H9 (cell line): ENCODE data around the gene PCMT1. TPM values are rescaled to one million over a fixed set of nuclear protein-coding genes. Genes with fewer than 3 reads are reported as not detected.
"Not testable (repeated sequence)": the region's sequence is repeated elsewhere in the genome, so short reads cannot be mapped to it uniquely, and the experiment has no call there.

Experiments used
- DNase-seq: peaks from one replicate; pipeline ENCODE4 v3.0.0-alpha.2; 2017
- H2AFZ ChIP-seq: one replicate; pipeline ENCODE4 v1.6.1; 2013; ENCODE audit warnings: mild to moderate bottlenecking, low read length, control low read depth, moderate library complexity
- H2AK5ac ChIP-seq: 2 replicates; pipeline ENCODE4 v1.6.1; 2013; ENCODE audit warnings: low read length, control low read depth, mixed read lengths; ENCODE audit not compliant: insufficient read length
- H2BK120ac ChIP-seq: one replicate; pipeline ENCODE4 v1.6.1; 2013; ENCODE audit warnings: low read depth, mild to moderate bottlenecking, low read length, control low read depth, inconsistent platforms; ENCODE audit not compliant: poor library complexity, severe bottlenecking
- H2BK12ac ChIP-seq: 2 replicates; pipeline ENCODE4 v1.6.1; 2013; ENCODE audit warnings: low read length, control low read depth, mixed read lengths, low read depth; ENCODE audit not compliant: insufficient read length
- H2BK15ac ChIP-seq: 2 replicates; pipeline ENCODE4 v1.6.1; 2013; ENCODE audit warnings: low read depth, low read length, control low read depth
- H2BK20ac ChIP-seq: one replicate; pipeline ENCODE4 v1.6.1; 2013; ENCODE audit warnings: low read depth, mild to moderate bottlenecking, low read length, control low read depth, inconsistent platforms; ENCODE audit not compliant: poor library complexity, severe bottlenecking
- H2BK5ac ChIP-seq: 2 replicates; pipeline ENCODE4 v1.6.1; 2013; ENCODE audit warnings: low read length, control low read depth, mixed read lengths; ENCODE audit not compliant: insufficient read length
- H3K14ac ChIP-seq: 2 replicates; pipeline ENCODE4 v1.6.1; 2013; ENCODE audit warnings: low read length, control low read depth; ENCODE audit not compliant: insufficient read depth
- H3K18ac ChIP-seq: 2 replicates; pipeline ENCODE4 v1.6.1; 2013; ENCODE audit warnings: low read depth, mild to moderate bottlenecking, mixed read lengths, low read length, control low read depth; ENCODE audit not compliant: insufficient read length
- H3K23ac ChIP-seq: 2 replicates; pipeline ENCODE4 v1.6.1; 2013; ENCODE audit warnings: low read length, control low read depth, mixed read lengths, low read depth; ENCODE audit not compliant: insufficient read length
- H3K23me2 ChIP-seq: 2 replicates; pipeline ENCODE4 v1.6.1; 2013; ENCODE audit warnings: low read depth, mild to moderate bottlenecking, mixed read lengths, low read length, control low read depth; ENCODE audit not compliant: insufficient read length, poor library complexity, severe bottlenecking
- H3K27ac ChIP-seq: 2 replicates; pipeline ENCODE4 v1.5.1; 2013; ENCODE audit warnings: low read length, control low read depth, mixed read lengths, low read depth; ENCODE audit not compliant: insufficient read length
- H3K27me3 ChIP-seq: 2 replicates; pipeline ENCODE4 v1.6.1; 2013; ENCODE audit warnings: low read length, control low read depth, inconsistent platforms; ENCODE audit not compliant: insufficient read depth
- H3K4ac ChIP-seq: 2 replicates; pipeline ENCODE4 v1.6.1; 2013; ENCODE audit warnings: low read depth, mild to moderate bottlenecking, control low read depth, inconsistent platforms, low read length, moderate library complexity
- H3K4me1 ChIP-seq: 2 replicates; pipeline ENCODE4 v1.6.1; 2013; ENCODE audit warnings: low read length, control low read depth, inconsistent platforms; ENCODE audit not compliant: insufficient read depth
- H3K4me2 ChIP-seq: 2 replicates; pipeline ENCODE4 v1.6.1; 2013; ENCODE audit warnings: low read length, control low read depth, mixed read lengths; ENCODE audit not compliant: insufficient read length, insufficient read depth
- H3K56ac ChIP-seq: 2 replicates; pipeline ENCODE4 v1.6.1; 2013; ENCODE audit warnings: low read depth, mild to moderate bottlenecking, mixed read lengths, low read length, control low read depth; ENCODE audit not compliant: insufficient read length
- H3K79me1 ChIP-seq: 2 replicates; pipeline ENCODE4 v1.6.1; 2013; ENCODE audit warnings: low read depth, mild to moderate bottlenecking, moderate library complexity, low read length, control low read depth, inconsistent platforms; ENCODE audit not compliant: insufficient read depth, poor library complexity, severe bottlenecking
- H3K79me2 ChIP-seq: 2 replicates; pipeline ENCODE4 v1.6.1; 2013; ENCODE audit warnings: low read length, control low read depth, inconsistent platforms; ENCODE audit not compliant: insufficient read depth
- H3K9ac ChIP-seq: 2 replicates; pipeline ENCODE4 v1.6.1; 2013; ENCODE audit warnings: low read length, control low read depth, mixed read lengths; ENCODE audit not compliant: insufficient read length; ENCODE audit errors: extremely low read depth
- H3K9me3 ChIP-seq: one replicate; pipeline ENCODE4 v1.6.1; 2013; ENCODE audit warnings: low read depth, low read length, inconsistent platforms; ENCODE audit not compliant: control insufficient read depth
- H3T11ph ChIP-seq: one replicate; pipeline ENCODE4 v1.6.1; 2013; ENCODE audit warnings: mild to moderate bottlenecking, low read length, control low read depth, inconsistent platforms
- H4K20me1 ChIP-seq: one replicate; pipeline ENCODE4 v1.6.1; 2013; ENCODE audit not compliant: control insufficient read depth, insufficient read length, insufficient read depth
- H4K5ac ChIP-seq: 2 replicates; pipeline ENCODE4 v1.6.1; 2013; ENCODE audit warnings: low read depth, mild to moderate bottlenecking, mixed read lengths, low read length, control low read depth; ENCODE audit not compliant: insufficient read length
- H4K8ac ChIP-seq: replicated peaks from 2 replicates; pipeline ENCODE4 v1.6.1; 2013; ENCODE audit warnings: low read length, control low read depth, mixed read lengths, low read depth; ENCODE audit not compliant: insufficient read length
- H4K91ac ChIP-seq: 2 replicates; pipeline ENCODE4 v1.6.1; 2013; ENCODE audit warnings: low read depth, mild to moderate bottlenecking, moderate library complexity, mixed read lengths, low read length, control low read depth; ENCODE audit not compliant: insufficient read length
- H3K27ac Mint-ChIP-seq, 3 experiments: 2 replicates in 2 of 3; 3 replicates in 1 of 3; pipeline ENCODE4 v1.8.0; 2020 to 2021; ENCODE audit warnings: mixed read lengths in 3 of 3, mild to moderate bottlenecking in 1 of 3, moderate library complexity in 1 of 3
- H3K27me3 Mint-ChIP-seq: 2 replicates; pipeline ENCODE4 v1.8.0; 2021; ENCODE audit warnings: low read depth, mild to moderate bottlenecking, moderate library complexity, mixed read lengths
- H3K36me3 Mint-ChIP-seq, 3 experiments: 2 replicates in 2 of 3; 3 replicates in 1 of 3; pipeline ENCODE4 v1.8.0; 2020 to 2021; ENCODE audit warnings: low read depth in 3 of 3, mixed read lengths in 3 of 3; ENCODE audit not compliant: insufficient read depth in 1 of 3
- H3K4me1 Mint-ChIP-seq, 2 experiments: 2 replicates each; pipeline ENCODE4 v1.8.0; 2020; ENCODE audit warnings: mixed read lengths in 2 of 2
- H3K4me3 Mint-ChIP-seq, 2 experiments: 2 replicates in 1 of 2; 3 replicates in 1 of 2; pipeline ENCODE4 v1.8.0; 2020 to 2021; ENCODE audit warnings: mild to moderate bottlenecking in 2 of 2, mixed read lengths in 2 of 2, moderate library complexity in 1 of 2
- H3K9me3 Mint-ChIP-seq, 2 experiments: 2 replicates in 1 of 2; 3 replicates in 1 of 2; pipeline ENCODE4 v1.8.0; 2020; ENCODE audit warnings: mild to moderate bottlenecking in 2 of 2, mixed read lengths in 2 of 2, moderate library complexity in 1 of 2
- WGBS: extraction: QIAGEN DNeasy Blood & Tissue Kit; methylation state at CpG from one replicate; pipeline ENCODE4 v1.1.7; 2013; ENCODE audit warnings: missing lambda C conversion rate, low lambda C conversion rate, mixed read lengths; ENCODE audit not compliant: insufficient read length; ENCODE audit errors: extremely low coverage; 5-methylcytosine and 5-hydroxymethylcytosine counted together
- total RNA-seq: library from RNA; stranded (reverse); gene quantifications from 2 replicates; pipeline ENCODE4 v1.2.1, GENCODE V29; 2021
- TF ChIP-seq, protein P1 (sequence below): fragments of 200-600 bp; sonication (generic); conservative IDR thresholded peaks from 3 replicates; pipeline ENCODE4 v1.8.0; 2021; ENCODE audit warnings: antibody characterized with exemption, mild to moderate bottlenecking

The PCMT1 gene
- total RNA-seq, 1 experiment from 2014 or later, result 98.3 TPM

DNA sequence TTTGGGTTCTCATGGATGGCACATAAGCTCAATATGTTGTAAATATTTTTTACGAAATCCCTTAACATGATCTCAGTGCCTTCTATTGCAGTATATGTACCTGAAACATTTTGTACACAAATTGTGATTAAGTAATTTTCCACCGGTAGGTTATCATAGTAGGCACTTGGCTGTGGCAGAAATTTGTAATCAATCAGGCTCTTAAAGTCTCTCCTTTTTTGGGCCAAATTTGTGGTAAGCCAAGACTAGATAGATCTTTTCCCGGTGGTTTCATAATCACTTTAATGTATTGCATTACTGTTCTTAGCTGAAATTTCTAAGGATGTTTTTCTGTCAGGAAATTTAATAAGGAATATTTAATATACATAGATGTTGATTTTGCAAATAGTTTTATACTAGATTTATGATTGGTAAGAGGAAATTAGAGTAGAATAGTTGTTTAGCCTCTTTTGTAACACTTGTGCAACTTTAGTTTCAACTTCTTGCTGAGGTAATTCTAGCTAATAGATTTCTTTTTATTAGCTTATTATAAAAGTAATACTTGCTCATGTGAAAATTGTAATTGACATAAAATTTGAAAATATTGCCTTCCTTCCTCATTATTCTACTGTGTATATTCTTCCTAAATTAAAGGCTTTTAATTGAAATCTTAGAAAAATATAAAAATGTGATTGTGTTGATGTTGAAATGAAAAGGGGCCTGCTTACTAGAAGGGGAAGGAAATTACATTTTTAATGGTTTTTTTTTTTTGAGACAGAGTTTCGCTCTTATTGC lies 3.2 kb downstream of the PCMT1 start:
- no peak overlapping the region for H3K4me3 Mint-ChIP-seq

DNA sequence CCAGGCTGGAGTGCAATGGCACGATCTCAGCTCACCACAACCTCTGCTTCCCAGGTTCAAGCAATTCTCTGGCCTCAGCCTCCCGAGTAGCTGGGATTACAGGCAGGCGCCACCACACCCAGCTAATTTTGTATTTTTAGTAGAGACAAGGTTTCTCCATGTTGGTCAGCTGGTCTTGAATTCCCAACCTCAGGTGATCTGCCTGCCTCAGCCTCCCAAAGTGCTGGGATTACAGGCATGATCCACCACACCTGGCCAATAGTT lies 3.8 kb downstream of the PCMT1 start:
- H4K91ac ChIP-seq, H4K20me1 ChIP-seq, H3K9me3 Mint-ChIP-seq, H2BK5ac ChIP-seq, H3K18ac ChIP-seq, H3K56ac ChIP-seq, H4K5ac ChIP-seq, H2AK5ac ChIP-seq, H3K4ac ChIP-seq, H2BK20ac ChIP-seq, H2BK15ac ChIP-seq, H4K8ac ChIP-seq, H3K4me3 Mint-ChIP-seq, H3K79me1 ChIP-seq, H3K23me2 ChIP-seq, H3K36me3 Mint-ChIP-seq, H3K14ac ChIP-seq, H3K4me2 ChIP-seq, H3K4me1 Mint-ChIP-seq, H3K27me3 Mint-ChIP-seq, H3K27ac Mint-ChIP-seq, DNase-seq, H2BK12ac ChIP-seq, H3K9me3 ChIP-seq, H3K4me1 ChIP-seq, H3K27ac ChIP-seq, H2BK120ac ChIP-seq, H3K9ac ChIP-seq, H3K23ac ChIP-seq, H3T11ph ChIP-seq, H3K27me3 ChIP-seq, H2AFZ ChIP-seq: not testable (repeated sequence)
- H3K79me2 ChIP-seq, result peaks cover 28% of the 10 kb centered on the region; the same call in 1 of the 2 replicates
- no CpG with 5 or more reads among the region's 3 CpGs for WGBS

More for the DNA sequence above, 3.2 kb downstream of the PCMT1 start:
- peaks cover 6 to 7% of the 10 kb centered on the region in 2 experiments for H3K4me1 Mint-ChIP-seq
- H3K4me1 ChIP-seq, result no peaks in the 10 kb centered on the region; the same call in 1 of the 2 replicates
- H3K27me3 ChIP-seq, result no peaks in the 10 kb centered on the region
- H2BK5ac ChIP-seq, result no peak overlapping the region
- H2AFZ ChIP-seq, result no peak overlapping the region
- H3K23ac ChIP-seq, result no peak overlapping the region
- no peak overlapping the region for H4K5ac ChIP-seq
- no peak overlapping the region for H3K4ac ChIP-seq
- H2BK15ac ChIP-seq, result no peak overlapping the region
- H3K27me3 Mint-ChIP-seq, result no peaks in the 10 kb centered on the region
- H2BK12ac ChIP-seq, result no peak overlapping the region
- TF ChIP-seq, protein P1, sequence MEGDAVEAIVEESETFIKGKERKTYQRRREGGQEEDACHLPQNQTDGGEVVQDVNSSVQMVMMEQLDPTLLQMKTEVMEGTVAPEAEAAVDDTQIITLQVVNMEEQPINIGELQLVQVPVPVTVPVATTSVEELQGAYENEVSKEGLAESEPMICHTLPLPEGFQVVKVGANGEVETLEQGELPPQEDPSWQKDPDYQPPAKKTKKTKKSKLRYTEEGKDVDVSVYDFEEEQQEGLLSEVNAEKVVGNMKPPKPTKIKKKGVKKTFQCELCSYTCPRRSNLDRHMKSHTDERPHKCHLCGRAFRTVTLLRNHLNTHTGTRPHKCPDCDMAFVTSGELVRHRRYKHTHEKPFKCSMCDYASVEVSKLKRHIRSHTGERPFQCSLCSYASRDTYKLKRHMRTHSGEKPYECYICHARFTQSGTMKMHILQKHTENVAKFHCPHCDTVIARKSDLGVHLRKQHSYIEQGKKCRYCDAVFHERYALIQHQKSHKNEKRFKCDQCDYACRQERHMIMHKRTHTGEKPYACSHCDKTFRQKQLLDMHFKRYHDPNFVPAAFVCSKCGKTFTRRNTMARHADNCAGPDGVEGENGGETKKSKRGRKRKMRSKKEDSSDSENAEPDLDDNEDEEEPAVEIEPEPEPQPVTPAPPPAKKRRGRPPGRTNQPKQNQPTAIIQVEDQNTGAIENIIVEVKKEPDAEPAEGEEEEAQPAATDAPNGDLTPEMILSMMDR, result no peak
- no peak overlapping the region for H3K9ac ChIP-seq
- no peak overlapping the region for H3T11ph ChIP-seq
- no peaks in the 10 kb centered on the region for H3K9me3 Mint-ChIP-seq
- H4K20me1 ChIP-seq, result no peaks in the 10 kb centered on the region
- H3K56ac ChIP-seq, result no peak overlapping the region
- H3K79me2 ChIP-seq, result peaks cover 28% of the 10 kb centered on the region; the same call in 1 of the 2 replicates
- no peak overlapping the region for H3K18ac ChIP-seq
- H3K9me3 ChIP-seq, result no peaks in the 10 kb centered on the region
- WGBS, result no CpG with 5 or more reads among the region's 4 CpGs
- no peaks in the 10 kb centered on the region; a peak in 2 of 7 replicates for H3K36me3 Mint-ChIP-seq
- no peak overlapping the region for H3K4me2 ChIP-seq
- no peak for DNase-seq
- H2BK120ac ChIP-seq, result no peak overlapping the region
- H3K14ac ChIP-seq, result no peak overlapping the region
- H2BK20ac ChIP-seq, result no peak overlapping the region
- H4K91ac ChIP-seq, result no peak overlapping the region
- no peaks in the 10 kb centered on the region for H3K79me1 ChIP-seq
- H3K27ac Mint-ChIP-seq, result no peak overlapping the region
- no peak overlapping the region for H3K27ac ChIP-seq
- no peak overlapping the region for H2AK5ac ChIP-seq
- H3K23me2 ChIP-seq, result peaks cover 5% of the 10 kb centered on the region
- no peak overlapping the region for H4K8ac ChIP-seq
